Activated T-helper 17 cell treated with anti-CD3 and anti-CD28 coated beads, Interleukin-2, amount 50 U/mL, for 72 hours (primary cell): ENCODE measurements around the gene NABP1. TPM values are rescaled to one million over a fixed set of nuclear protein-coding genes. Genes with fewer than 3 reads are reported as not detected.

Source experiments
- ATAC-seq: fragments of 150-1000 bp; cut with Tn5 transposase; replicated peaks from 2 replicates; pipeline ENCODE4 v1.10.0; 2021; ENCODE audit warnings: mild to moderate bottlenecking, moderate library complexity
- H3K27ac Mint-ChIP-seq: one replicate; pipeline ENCODE4 v1.8.0; 2022; ENCODE audit warnings: mixed read lengths
- H3K27me3 Mint-ChIP-seq: one replicate; pipeline ENCODE4 v1.8.0; 2022; ENCODE audit warnings: mixed read lengths
- H3K36me3 Mint-ChIP-seq: one replicate; pipeline ENCODE4 v1.8.0; 2022; ENCODE audit warnings: low read depth, mild to moderate bottlenecking, mixed read lengths
- H3K4me1 Mint-ChIP-seq: one replicate; pipeline ENCODE4 v1.8.0; 2022; ENCODE audit warnings: mixed read lengths
- H3K4me3 Mint-ChIP-seq: one replicate; pipeline ENCODE4 v1.8.0; 2022; ENCODE audit warnings: mild to moderate bottlenecking, mixed read lengths
- H3K9me3 Mint-ChIP-seq: one replicate; pipeline ENCODE4 v1.8.0; 2022; ENCODE audit warnings: mixed read lengths
- total RNA-seq, 2 donors: library from RNA; stranded (reverse); gene quantifications; one replicate each; pipeline ENCODE4 v1.2.3, GENCODE V29; 2022

Gene NABP1
- total RNA-seq, 2 donors from 2014 or later, result 81.6 to 98.4 TPM

DNA sequence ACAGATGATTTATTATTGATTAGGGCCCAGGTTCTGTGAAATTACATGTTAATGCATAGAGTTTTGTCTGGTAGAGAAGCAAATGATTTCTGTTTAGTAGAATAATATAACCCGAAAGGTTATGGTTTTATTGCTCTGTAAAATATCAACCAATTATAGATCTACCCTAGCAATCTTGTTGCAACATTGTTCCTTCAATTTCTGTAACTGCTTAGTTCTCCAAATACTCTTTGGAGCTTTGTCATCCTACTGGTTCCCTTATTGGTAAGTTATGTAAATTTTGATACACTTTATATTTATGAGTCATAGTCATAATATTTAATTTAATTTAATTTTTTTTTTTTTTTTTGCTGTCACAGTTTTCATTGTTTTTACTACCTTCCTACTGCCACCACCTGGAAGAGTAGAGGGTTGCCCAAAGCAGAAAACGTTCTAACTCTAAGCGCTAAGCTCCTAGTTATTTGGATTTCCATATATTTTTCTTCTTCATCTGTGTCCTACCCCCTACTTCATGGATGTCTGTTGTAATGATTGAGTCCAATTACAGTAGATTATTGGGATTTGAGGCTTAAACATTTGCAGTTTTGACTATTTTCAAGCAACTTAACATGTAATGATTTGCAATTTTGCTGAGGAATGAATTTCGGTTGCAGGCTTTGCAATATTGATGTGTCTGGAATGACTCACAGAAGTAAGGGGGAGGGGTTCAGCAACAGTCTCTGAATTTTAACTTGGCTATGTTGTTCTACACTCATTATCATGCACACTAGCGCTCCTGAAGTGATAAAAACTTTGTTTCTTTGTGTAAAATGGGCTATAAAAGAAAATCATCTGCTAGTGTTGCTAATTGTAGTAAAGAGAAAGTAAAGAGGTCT lies 51.1 kb downstream of the NABP1 start:
- no peaks in the 10 kb centered on the region for H3K4me1 Mint-ChIP-seq
- no peak overlapping the region for H3K4me3 Mint-ChIP-seq
- H3K27ac Mint-ChIP-seq, result no peak overlapping the region
- H3K36me3 Mint-ChIP-seq, result no peaks in the 10 kb centered on the region
- H3K27me3 Mint-ChIP-seq, result no peaks in the 10 kb centered on the region
- no peak for ATAC-seq
- H3K9me3 Mint-ChIP-seq, result no peaks in the 10 kb centered on the region

DNA sequence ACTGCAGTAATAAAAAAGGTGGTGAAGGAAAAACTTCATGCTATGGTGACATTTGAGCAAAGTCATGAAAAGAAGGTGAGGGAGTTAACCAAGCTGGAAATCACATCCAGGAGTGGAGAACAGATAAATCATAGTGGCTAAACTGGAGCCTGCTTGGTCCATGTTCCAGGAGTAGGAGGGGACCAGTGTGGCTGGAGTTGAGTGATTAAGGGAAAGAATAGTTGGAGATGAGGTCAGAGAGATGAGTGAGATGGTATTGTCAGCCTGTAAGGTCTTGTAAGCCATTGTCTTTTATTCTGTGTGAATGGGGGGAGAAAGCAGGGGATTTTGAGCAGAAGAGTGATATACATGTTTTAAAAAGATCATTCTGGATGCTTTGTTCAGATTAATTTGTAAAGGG lies 52.3 kb downstream of the NABP1 start:
- Mint-ChIP-seq H3K27me3 (no peaks in the 10 kb centered on the region), H3K9me3 (no peaks in the 10 kb centered on the region), H3K27ac (no peak overlapping the region), H3K4me3 (no peak overlapping the region), H3K36me3 (no peaks in the 10 kb centered on the region), H3K4me1 (no peaks in the 10 kb centered on the region)
- no peak for ATAC-seq

Other genes starting within 250 kb of the NABP1 start
- under 1 TPM in 1 of 2 donors, not detected in 1; 0.15 TPM for gene CAVIN2, start 169.0 kb downstream of the NABP1 start, total RNA-seq